HG02938 (cell line): ENCODE results near the gene TNNI2.
"Not testable (repeated sequence)": the region's sequence is repeated elsewhere in the genome, so short reads cannot be mapped to it uniquely, and the experiment has no call there.

Source experiments
- ATAC-seq: cut with Tn5 transposase; IDR thresholded peaks from one replicate; pipeline ENCODE4 v1.9.1; 2021; ENCODE audit warnings: mild to moderate bottlenecking, moderate library complexity; ENCODE audit not compliant: unreplicated experiment

The TNNI2 gene

DNA sequence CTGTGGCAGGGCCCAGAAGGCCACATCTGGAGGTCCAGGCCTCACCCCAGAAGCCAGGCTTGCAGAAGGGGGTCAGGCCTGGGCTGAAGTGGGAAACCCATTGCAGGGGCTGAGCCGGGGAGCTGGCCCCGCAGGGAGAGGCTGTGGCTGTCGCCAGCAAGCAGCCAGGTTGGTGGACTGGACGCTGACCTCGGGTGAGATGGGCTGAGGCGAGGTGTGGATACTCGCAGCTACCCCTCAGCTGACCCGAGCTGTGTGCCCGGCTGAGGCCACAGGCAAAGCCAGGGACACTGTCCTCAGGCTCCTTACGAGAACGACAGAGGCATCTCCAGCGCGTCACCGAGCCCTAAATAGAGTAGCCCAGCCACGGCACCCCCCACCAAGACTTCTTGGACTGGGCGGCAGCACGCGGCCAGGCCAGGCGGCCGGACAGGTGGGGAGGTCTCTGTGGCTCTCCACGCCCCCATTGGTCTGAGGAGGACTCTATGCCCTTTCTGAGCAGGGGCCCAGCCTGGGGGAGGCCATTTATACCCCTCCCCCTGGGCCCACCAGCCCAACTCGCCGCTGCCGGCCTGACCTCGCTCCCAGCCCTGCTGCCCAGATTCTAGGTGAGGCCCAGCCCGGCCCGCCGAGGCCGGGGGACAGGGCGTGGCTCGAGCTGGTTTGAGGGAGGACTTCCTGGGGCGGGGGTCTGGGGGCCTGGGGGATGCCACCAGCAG is at the start of gene TNNI2:
Gene TNNI2, plus strand, starts transcription at position 556 of the 719 bp plus-strand sequence. CDS start 716 bp downstream, outside the sequence.
- no peak for ATAC-seq

DNA sequence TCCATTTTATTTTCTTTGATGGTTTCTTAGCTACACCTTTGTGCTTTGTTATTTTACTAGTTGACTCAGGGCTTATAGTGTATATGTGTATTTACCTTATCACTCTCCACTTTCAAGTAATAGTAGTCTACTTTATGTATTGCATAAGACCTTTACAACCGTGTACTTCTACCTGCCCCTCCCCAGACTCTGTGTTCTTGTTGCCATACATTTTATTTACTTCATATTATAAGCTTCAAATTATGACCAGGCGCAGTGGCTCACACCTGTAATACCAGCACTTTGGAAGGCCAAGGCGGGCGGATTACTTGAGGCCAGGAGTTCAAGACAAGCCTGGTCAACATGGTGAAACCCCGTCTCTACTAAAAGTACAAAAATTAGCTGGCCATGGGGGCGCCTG is 46.9 kb upstream of the TNNI2 start:
- no peak for ATAC-seq

DNA sequence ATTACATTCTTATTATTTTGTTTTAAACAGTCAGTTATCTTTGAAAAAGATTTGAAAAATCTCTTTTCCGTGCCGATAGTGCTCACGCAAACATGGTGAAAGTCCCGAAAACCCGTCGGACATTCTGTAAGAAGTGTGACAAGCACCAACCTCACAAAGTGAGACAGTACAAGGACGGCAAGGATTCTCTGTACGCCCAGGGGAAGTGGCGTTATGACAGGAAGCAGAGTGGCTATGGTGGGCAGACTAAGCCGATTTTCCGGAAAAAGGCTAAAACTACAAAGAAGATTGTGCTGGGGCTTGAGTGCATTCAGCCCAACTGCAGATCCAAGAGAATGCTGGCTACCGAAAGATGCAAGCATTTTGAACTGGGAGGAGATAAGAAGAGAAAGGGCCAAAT is 46.3 kb upstream of the TNNI2 start:
- ATAC-seq = no peak

DNA sequence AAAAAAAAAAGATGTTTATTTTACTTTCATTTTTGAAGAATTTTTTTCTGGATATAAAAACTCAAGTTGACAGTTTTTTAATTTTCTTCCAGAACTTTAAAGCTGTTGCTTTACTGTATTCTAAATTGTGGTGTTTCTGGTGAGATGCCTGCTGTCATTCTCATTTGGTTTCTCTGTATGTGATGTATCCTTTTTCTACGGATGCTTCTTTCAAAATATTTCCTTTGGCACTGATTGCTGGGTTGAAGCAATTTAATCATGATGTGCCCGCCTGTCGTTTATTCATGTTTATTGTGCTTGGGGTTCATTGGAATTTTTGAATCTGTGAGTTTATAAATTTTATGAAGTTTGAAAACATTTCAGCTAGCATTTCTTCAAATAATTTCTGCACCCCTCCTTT is 45.7 kb upstream of the TNNI2 start:
- no peak for ATAC-seq

- no peak for ATAC-seq
Measured at GRCh38 chr11:1796413-1797011, 42.3 kb upstream of the TNNI2 start.

- ATAC-seq = no peak
Measured at GRCh38 chr11:1797391-1798125, 41.2 kb upstream of the TNNI2 start.

DNA sequence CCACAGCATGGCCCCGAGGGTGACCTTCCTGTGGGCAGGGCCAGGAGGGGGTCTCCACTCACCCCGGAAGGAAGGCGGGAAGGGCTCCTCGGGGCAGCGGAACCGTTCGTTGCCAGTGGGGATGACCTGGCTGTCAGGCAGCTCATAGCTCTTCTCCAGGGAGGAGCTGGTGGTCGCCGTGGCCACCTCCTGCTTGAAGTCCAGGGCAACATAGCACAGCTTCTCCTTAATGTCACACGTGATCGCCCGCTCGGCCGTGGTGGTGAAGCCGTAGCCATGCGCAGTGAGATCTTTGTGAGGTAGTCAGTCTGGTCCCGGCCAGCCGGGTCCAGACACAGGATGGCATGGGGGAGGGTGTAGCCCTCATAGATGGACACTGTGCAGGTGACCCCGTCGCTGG is 35.5 kb upstream of the TNNI2 start:
- no peak for ATAC-seq

DNA sequence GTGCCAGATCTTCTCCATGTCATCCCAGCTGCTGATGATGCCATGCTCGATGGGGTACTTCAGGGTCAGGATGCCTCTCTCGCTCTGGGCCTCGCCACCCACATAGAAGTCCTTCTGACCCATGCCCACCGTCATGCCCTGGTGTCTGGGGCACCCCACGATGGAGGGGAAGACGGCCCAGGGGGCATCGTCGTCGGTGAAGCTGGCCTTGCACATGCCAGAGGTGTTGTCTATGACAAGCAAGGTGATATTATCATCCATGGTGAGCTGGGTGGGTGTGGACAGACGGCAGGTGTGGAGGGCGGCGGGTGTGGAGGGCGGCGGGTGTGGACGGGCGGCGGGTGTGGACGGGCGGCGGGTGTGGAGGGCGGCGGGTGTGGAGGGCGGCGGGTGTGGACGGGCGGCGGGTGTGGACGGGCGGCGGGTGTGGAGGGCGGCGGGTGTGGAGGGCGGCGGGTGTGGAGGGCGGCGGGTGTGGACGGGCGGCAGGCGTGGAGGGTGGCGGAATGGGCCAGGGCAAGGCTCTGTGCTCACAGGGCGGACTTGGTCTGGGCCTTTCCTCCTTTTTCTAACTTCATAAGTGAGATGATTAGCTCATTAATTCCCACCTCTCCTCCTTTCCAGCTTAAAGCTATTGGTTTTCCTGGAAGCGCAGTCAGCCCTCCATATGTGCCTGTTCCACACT is 34.8 kb upstream of the TNNI2 start:
- ATAC-seq = not testable (repeated sequence)

DNA sequence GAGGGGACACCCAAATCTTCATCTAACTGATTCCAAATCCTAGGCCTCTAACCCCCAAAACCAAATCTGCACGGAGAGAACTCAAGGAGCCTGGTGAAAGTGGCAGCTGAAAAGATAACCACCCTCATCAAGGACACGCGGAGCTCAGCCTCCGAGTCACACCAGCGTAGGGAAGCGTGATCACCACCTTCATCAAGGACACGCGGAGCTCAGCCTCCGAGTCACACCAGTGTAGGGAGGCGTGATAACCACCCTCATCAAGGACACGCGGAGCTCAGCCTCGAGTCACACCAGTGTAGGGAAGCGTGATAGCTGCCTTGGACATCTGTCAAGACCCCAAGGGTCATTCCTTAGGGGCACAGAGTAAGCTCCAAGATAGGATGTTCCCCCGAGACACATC is 33.3 kb upstream of the TNNI2 start:
- ATAC-seq = no peak

GRCh38 chr11:1807264-1807995 is 31.4 kb upstream of the TNNI2 start:
- ATAC-seq = no peak

GRCh38 chr11:1810761-1811160 is 28.0 kb upstream of the TNNI2 start:
- ATAC-seq = no peak

DNA sequence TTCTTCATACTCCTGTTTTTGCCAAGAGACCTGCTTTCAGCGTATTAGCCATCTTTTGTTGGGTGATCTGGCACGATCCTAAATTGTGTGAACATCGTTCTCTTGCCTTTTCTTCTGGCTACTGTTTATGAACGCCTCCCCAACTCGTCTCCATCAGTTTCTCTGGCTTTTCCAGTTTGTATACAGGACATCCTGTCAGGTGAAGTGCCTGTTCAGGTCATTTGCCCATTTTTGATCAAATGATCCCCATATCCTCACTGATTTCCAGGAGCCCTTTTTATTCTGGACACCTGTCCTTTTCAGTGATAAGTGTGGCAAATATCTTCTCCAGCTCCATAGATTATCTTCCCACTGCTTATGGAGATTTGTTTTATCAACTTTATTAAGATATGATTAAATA is 26.5 kb upstream of the TNNI2 start:
- ATAC-seq = no peak

- no peak for ATAC-seq
Measured at GRCh38 chr11:1812801-1813200, 26.0 kb upstream of the TNNI2 start.

DNA sequence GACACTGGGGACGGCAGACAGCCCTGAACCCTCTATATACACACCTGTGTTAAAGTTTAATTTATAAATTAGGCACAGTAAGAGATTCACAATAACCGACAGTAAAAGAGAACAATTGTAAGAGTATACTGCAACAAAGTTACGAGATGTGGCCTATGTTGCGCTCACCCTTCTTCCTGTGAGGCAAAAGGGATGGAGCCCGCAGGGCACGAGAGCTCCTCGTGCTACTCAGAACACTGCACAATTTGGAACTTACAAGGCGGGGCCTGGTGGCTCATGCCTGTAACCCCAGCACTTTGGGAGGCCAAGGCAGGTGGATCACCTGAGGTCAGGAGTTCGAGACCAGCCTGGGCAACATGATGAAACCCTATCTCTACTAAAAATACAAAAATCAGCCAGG is 25.4 kb upstream of the TNNI2 start:
- ATAC-seq = not testable (repeated sequence)

- ATAC-seq = no peak
Measured at GRCh38 chr11:1814691-1815090, 24.1 kb upstream of the TNNI2 start.

DNA sequence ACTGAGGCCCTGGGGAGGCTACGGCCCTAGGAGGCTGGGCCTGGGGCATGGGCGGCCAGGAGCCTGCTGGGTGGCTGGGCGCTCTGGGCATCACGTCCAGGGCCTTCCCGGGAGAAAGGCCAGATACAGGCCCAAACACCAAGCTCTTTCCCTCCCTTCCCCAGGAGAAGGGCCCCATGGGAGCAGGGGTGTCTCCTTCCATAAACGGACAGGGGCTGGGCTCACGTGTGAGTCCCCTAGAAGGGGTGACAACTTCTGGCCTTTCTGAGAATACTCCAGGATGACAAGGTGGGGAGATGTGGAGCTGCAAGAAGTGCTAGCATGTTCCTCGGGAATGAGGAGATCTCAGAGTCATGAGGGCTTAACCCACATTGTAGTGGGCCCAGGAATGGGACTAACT is 23.5 kb upstream of the TNNI2 start:
- no peak for ATAC-seq

DNA sequence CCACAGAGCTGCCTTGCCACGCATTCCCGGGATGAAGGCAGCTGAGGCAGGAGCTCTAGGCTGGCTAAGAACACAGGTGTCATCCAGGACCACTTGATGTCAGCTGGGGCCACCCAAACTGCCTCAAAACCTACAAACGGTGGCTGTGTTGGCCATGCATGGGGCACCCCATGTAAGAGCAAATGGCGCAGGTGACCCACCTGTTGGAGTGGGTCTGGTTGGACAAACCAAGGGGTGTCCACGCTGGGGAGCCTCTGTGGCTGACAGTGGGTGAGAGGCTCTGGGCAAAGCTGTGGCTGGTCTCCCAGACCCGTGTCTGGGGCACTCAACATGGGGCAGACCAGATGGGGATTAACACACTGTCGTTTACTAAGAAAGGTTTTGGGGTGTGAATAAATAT is 23.0 kb upstream of the TNNI2 start:
- ATAC-seq = no peak

GRCh38 chr11:1817000-1817399 is 21.8 kb upstream of the TNNI2 start:
- no peak for ATAC-seq

DNA sequence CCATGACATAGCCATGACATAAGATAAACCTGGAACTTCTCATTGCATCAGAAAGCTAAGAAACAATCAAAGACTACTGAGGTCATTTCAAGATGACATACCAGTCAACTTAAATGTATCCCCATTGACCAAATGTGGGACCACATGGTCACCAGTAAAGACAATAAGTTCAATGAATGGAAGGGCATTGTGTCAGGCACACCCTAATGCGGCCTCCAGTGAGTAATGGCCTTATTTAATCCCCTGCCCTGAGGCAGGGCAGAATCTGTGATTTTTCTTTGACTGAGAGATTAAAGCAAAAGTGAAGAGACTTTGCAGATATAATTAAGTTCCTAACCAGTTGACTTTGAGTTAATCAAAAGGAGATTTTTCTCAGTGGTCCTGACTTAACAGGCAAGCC is 21.3 kb upstream of the TNNI2 start:
- no peak for ATAC-seq

DNA sequence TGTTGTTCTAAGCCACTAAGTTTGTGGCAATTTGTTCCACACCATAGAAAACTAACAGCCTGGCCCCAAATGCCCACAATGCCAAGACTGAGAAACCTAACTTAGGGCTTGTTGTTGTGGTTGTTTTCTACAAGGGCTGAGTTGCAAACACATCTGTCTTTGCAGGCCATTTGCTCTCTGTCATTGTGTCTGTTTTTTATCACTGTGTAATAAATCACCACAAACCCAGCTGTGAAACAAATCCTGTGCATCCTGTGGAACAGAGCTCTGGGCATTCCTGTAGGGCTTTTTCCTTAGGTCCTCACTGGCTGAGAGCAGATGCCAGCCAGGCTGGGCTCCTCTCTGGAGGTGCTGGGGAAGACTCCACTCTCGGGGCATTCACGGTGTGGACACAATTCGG is 19.7 kb upstream of the TNNI2 start:
- no peak for ATAC-seq
